A549 (cell line): ENCODE data around the gene CERS5. TPM values are rescaled to one million over a fixed set of nuclear protein-coding genes. Genes with fewer than 3 reads are reported as not detected.
A peak's percentile ranks its signal among the peaks of the same experiment; 100 is the strongest.

Experiments
- ATAC-seq, 2 experiments: fragments of 200-7000 bp in 1 of 2; fragments of >200 bp in 1 of 2; cut with Nextera tagmentation in 1 of 2; cut with Tn5 transposase in 1 of 2; 3 replicates each; pipeline versions ENCODE4 v1.8.0 to v1.9.1; 2018 to 2020; ENCODE audit warnings: mild to moderate bottlenecking in 1 of 2, moderate library complexity in 1 of 2
- CTCF ChIA-PET: fragments of 300-600 bp; sonication (Branson Sonifier 250); formaldehyde crosslinking; extraction: SDS; loops from one replicate; lab custom pipeline; 2021; ENCODE audit warnings: antibody characterized with exemption, inconsistent platforms; lab: Yijun Ruan, JAX
- POLR2A ChIA-PET: fragments of 350-600 bp; formaldehyde crosslinking; extraction: SDS; loops from one replicate; lab custom pipeline; 2021; ENCODE audit warnings: antibody characterized with exemption, inconsistent platforms; lab: Yijun Ruan, JAX
- DNase-seq, 2 experiments: peaks; one replicate each; pipeline versions ENCODE4 v3.0.0 to v3.0.0-alpha.2; 2011 to 2016; ENCODE audit warnings: low read depth in 1 of 2, low spot score in 1 of 2
- FAIRE-seq: peaks from 2 replicates; lab custom pipeline; 2011; peaks lifted over from hg19 to GRCh38; lab: Jason Lieb, UNC
- H3K27ac ChIP-seq, 2 experiments: fragments of >200 bp; sonication (Bioruptor Twin); formaldehyde crosslinking; 3 replicates each; pipeline ENCODE4 v1.5.1; 2016 to 2017
- H3K4me1 ChIP-seq: fragments of >200 bp; sonication (Bioruptor Twin); formaldehyde crosslinking; 3 replicates; pipeline ENCODE4 v1.6.1; 2016
- H3K4me2 ChIP-seq: fragments of >200 bp; sonication (Bioruptor Twin); formaldehyde crosslinking; 3 replicates; pipeline ENCODE4 v1.6.1; 2016
- H3K4me3 ChIP-seq: fragments of >200 bp; sonication (Bioruptor Twin); formaldehyde crosslinking; 3 replicates; pipeline ENCODE4 v1.5.1; 2016
- H3K9me3 ChIP-seq: fragments of >200 bp; sonication (Bioruptor Twin); formaldehyde crosslinking; 3 replicates; pipeline ENCODE4 v1.6.1; 2016
- CBX2 ChIP-seq: fragments of 200-600 bp; sonication (generic); IDR thresholded peaks from 2 replicates; pipeline ENCODE4 v1.6.1; 2016; ENCODE audit warnings: low read depth, mild to moderate bottlenecking, borderline replicate concordance
- CHD2 ChIP-seq: fragments of 150-350 bp; IDR thresholded peaks from 2 replicates; pipeline ENCODE4 v1.6.1; 2014; ENCODE audit warnings: low read length; ENCODE audit not compliant: partially characterized antibody
- FOSL2 ChIP-seq, 2 experiments: fragments of 450-650 bp in 1 of 2; fragments of >200 bp in 1 of 2; sonication (Bioruptor Twin) in 1 of 2; formaldehyde crosslinking; IDR thresholded peaks; 2 replicates each; pipeline versions ENCODE4 v1.5.0 to v1.6.1; 2016 to 2020; ENCODE audit warnings: mild to moderate bottlenecking in 1 of 2, moderate library complexity in 1 of 2
- FOXS1 ChIP-seq: fragments of 250-450 bp; sonication (Bioruptor Pico); IDR thresholded peaks from 2 replicates; pipeline ENCODE4 v1.5.0; 2020; ENCODE audit warnings: mild to moderate bottlenecking, moderate library complexity
- HOXB5 ChIP-seq: fragments of 250-450 bp; sonication (Bioruptor Pico); IDR thresholded peaks from 2 replicates; pipeline ENCODE4 v1.5.0; 2020; ENCODE audit warnings: mild to moderate bottlenecking, moderate library complexity
- JUN ChIP-seq, 2 experiments: fragments of >200 bp; sonication (Bioruptor Twin); formaldehyde crosslinking; IDR thresholded peaks; 2 replicates in 1 of 2; 3 replicates in 1 of 2; pipeline ENCODE4 v1.6.1; 2016 to 2017
- MYC ChIP-seq: IDR thresholded peaks from 2 replicates; pipeline ENCODE4 v1.6.1; 2012; ENCODE audit warnings: mild to moderate bottlenecking, inconsistent platforms, low read length, improper control_type of control experiment, borderline replicate concordance
- PHF8 ChIP-seq: fragments of 200-600 bp; sonication (generic); IDR thresholded peaks from 2 replicates; pipeline ENCODE4 v1.6.1; 2016; ENCODE audit warnings: low read depth, mild to moderate bottlenecking, antibody characterized with exemption, moderate library complexity, borderline replicate concordance
- POLR2AphosphoS2 ChIP-seq: conservative IDR thresholded peaks from 2 replicates; pipeline ENCODE4 v1.6.1; 2012; ENCODE audit warnings: low read length, improper control_type of control experiment, inconsistent platforms
- RAD21 ChIP-seq, 2 experiments: fragments of >200 bp in 1 of 2; sonication (Bioruptor Twin) in 1 of 2; formaldehyde crosslinking in 1 of 2; IDR thresholded peaks in 1 of 2; conservative IDR thresholded peaks in 1 of 2; 2 replicates in 1 of 2; 3 replicates in 1 of 2; pipeline ENCODE4 v1.6.1; 2012 to 2018; ENCODE audit warnings: inconsistent platforms in 1 of 2
- RCOR1 ChIP-seq: fragments of 150-350 bp; IDR thresholded peaks from 2 replicates; pipeline ENCODE4 v1.6.1; 2014; ENCODE audit warnings: antibody characterized with exemption, low read length, low read depth
- RFX5 ChIP-seq: fragments of 450-650 bp; IDR thresholded peaks from 2 replicates; pipeline ENCODE4 v1.7.1; 2014; ENCODE audit warnings: antibody characterized with exemption, mild to moderate bottlenecking, moderate library complexity
- SMC3 ChIP-seq: fragments of >200 bp; sonication (Bioruptor Twin); formaldehyde crosslinking; IDR thresholded peaks from 3 replicates; pipeline ENCODE4 v1.6.1; 2018; ENCODE audit warnings: inconsistent platforms
- SREBF2 ChIP-seq: fragments of 450-650 bp; IDR thresholded peaks from 2 replicates; pipeline ENCODE4 v1.6.1; 2014; ENCODE audit warnings: mild to moderate bottlenecking, moderate library complexity
- TFCP2L1 ChIP-seq: fragments of 250-450 bp; sonication (Bioruptor Pico); IDR thresholded peaks from 2 replicates; pipeline ENCODE4 v1.5.0; 2021; ENCODE audit warnings: mild to moderate bottlenecking
- ZC3H11A ChIP-seq: fragments of 450-650 bp; IDR thresholded peaks from 2 replicates; pipeline ENCODE4 v1.6.1; 2014; ENCODE audit warnings: antibody characterized with exemption, mild to moderate bottlenecking
- ZSCAN20 ChIP-seq: fragments of 250-450 bp; sonication (Bioruptor Pico); IDR thresholded peaks from 2 replicates; pipeline ENCODE4 v1.8.0; 2022; ENCODE audit warnings: mild to moderate bottlenecking, moderate library complexity
- WGBS: methylation state at CpG from one replicate; pipeline ENCODE4 v1.1.6; 2017; ENCODE audit errors: missing lambda C conversion rate; 5-methylcytosine and 5-hydroxymethylcytosine counted together
- polyA plus RNA-seq, 4 experiments: library from polyadenylated mRNA; depleted of rRNA in 3 of 4; stranded (reverse); fragments of >200 nt; fragmentation: RNase III in 1 of 4; extraction: RNeasy Plus Mini Kit Qiagen cat#74134 plus additional on column Dnase treatment in 1 of 4; gene quantifications; 2 replicates in 3 of 4; 3 replicates in 1 of 4; pipeline ENCODE4 v1.2.3, GENCODE V29; 2011 to 2017
- TF ChIP-seq, protein P1 (sequence below): IDR thresholded peaks from 2 replicates; pipeline ENCODE4 v1.6.1; 2012
- TF ChIP-seq, protein P2 (sequence below): IDR thresholded peaks from 2 replicates; pipeline ENCODE4 v1.6.1; 2012; ENCODE audit warnings: low read depth, borderline replicate concordance
- TF ChIP-seq, protein P3 (sequence below): fragments of 450-650 bp; IDR thresholded peaks from 2 replicates; pipeline ENCODE4 v1.6.1; 2014; ENCODE audit warnings: antibody characterized with exemption
- TF ChIP-seq, protein P4 (sequence below): fragments of >200 bp; sonication (Bioruptor Twin); formaldehyde crosslinking; IDR thresholded peaks from 3 replicates; pipeline ENCODE4 v1.5.1; 2016

The CERS5 gene
- polyA plus RNA-seq, 2 of the 4 experiments (the other 2 are of a cell fraction), result 16.7 to 56.3 TPM

DNA sequence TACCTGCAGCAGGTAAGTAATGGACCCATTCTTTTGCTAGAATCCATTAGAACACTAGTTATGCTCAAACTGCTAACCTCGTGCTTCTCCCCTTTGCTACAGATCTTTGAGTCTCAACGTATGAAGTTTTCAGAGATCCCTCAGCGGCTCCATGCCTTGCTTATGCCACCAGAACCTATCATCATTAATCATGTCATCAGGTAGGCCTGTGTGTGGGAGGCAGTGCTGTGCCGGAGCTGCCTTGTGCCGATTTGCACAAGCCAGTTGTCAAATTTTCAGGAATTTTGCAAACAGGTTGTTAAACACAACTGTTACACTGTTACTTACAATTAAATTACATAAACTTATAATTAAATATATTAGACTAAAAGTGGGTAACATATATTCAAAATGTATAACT lies 76.8 kb downstream of the CERS5 start:
- 92% methylated on average over 5 of the region's 5 CpGs for WGBS
- TF ChIP-seq, protein P1, sequence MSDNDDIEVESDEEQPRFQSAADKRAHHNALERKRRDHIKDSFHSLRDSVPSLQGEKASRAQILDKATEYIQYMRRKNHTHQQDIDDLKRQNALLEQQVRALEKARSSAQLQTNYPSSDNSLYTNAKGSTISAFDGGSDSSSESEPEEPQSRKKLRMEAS, result no peak
- TF ChIP-seq FOXS1, result no peak
- no peak for TF ChIP-seq ZC3H11A
- no peak for TF ChIP-seq FOSL2 (IDR thresholded peaks at IDR 0.05)
- no peak for TF ChIP-seq FOSL2 (CRISPR knock-in tag; IDR thresholded peaks at IDR 0.05)
- ChIA-PET CTCF (interaction anchor here (1.1 to 33.6 kb wide), 12 partner anchors 13 to 225 kb away, joined by 3 to 708 read pairs (median 6); partner anchors contain the start of genes AQP5, AQP6, COX14 and GPD1), POLR2A (interaction anchor here (1.1 kb wide), 1 partner anchor 77 kb away, joined by 5 read pairs; the partner anchor contains the start of gene CERS5)
- DNase-seq (no peak), ATAC-seq (no peak), FAIRE-seq (no peak)
- peaks cover 5% of the 10 kb centered on the region; the same call in 1 of the 3 replicates for H3K4me1 ChIP-seq
- H3K4me3 ChIP-seq, result no peak overlapping the region
- no peaks in the 10 kb centered on the region for H3K9me3 ChIP-seq
- H3K4me2 ChIP-seq, result no peak overlapping the region
- H3K27ac ChIP-seq, result no peak overlapping the region

DNA sequence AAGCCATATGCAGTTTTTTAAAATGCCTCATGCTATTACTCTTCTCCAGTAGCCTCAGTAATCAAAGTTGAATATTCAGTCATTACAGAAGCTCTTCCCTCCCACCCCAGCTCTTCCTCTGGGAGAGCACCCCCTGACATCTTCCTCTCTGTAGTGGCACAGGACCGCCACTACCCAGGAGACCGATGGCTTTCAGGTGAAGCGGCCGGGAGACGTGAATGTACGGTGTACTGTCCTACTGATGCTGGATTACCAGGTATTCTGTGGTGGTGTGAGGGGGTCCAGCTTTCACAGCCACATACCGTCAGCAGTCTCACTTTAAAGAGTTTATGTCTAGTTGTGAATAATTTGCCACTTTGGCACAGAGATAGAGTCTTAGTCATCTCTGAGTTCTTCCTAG lies 77.4 kb downstream of the CERS5 start:
- ChIA-PET POLR2A (interaction anchor here (1.1 kb wide), 1 partner anchor 78 kb away, joined by 5 read pairs; the partner anchor contains the start of gene CERS5), CTCF (interaction anchor here (0.7 to 33.6 kb wide), 18 partner anchors 12 to 700 kb away, joined by 3 to 708 read pairs (median 4); partner anchors contain the start of genes AQP5, AQP6, COX14 and GPD1)
- TF ChIP-seq POLR2AphosphoS2 (no peak), HOXB5 (CRISPR knock-in tag) (no peak), RFX5 (no peak), CHD2 (no peak), SMC3 (no peak), ZSCAN20 (CRISPR knock-in tag) (no peak), MYC (no peak), TFCP2L1 (no peak), CBX2 (no peak), PHF8 (no peak), FOXS1 (no peak), SREBF2 (no peak), JUN (IDR thresholded peaks at IDR 0.05) (no peak)
- TF ChIP-seq, protein P2, sequence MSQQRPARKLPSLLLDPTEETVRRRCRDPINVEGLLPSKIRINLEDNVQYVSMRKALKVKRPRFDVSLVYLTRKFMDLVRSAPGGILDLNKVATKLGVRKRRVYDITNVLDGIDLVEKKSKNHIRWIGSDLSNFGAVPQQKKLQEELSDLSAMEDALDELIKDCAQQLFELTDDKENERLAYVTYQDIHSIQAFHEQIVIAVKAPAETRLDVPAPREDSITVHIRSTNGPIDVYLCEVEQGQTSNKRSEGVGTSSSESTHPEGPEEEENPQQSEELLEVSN, result no peak
- TF ChIP-seq, protein P3, sequence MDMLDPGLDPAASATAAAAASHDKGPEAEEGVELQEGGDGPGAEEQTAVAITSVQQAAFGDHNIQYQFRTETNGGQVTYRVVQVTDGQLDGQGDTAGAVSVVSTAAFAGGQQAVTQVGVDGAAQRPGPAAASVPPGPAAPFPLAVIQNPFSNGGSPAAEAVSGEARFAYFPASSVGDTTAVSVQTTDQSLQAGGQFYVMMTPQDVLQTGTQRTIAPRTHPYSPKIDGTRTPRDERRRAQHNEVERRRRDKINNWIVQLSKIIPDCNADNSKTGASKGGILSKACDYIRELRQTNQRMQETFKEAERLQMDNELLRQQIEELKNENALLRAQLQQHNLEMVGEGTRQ, result no peak
- Histone ChIP-seq H3K4me3 (no peak overlapping the region), H3K4me2 (no peak overlapping the region), H3K4me1 (peaks cover 5% of the 10 kb centered on the region; the same call in 1 of the 3 replicates), H3K9me3 (no peaks in the 10 kb centered on the region), H3K27ac (no peak overlapping the region)
- WGBS, result 99% methylated on average over 7 of the region's 7 CpGs
- DNase-seq (no peak), ATAC-seq (no peak), FAIRE-seq (no peak)

DNA sequence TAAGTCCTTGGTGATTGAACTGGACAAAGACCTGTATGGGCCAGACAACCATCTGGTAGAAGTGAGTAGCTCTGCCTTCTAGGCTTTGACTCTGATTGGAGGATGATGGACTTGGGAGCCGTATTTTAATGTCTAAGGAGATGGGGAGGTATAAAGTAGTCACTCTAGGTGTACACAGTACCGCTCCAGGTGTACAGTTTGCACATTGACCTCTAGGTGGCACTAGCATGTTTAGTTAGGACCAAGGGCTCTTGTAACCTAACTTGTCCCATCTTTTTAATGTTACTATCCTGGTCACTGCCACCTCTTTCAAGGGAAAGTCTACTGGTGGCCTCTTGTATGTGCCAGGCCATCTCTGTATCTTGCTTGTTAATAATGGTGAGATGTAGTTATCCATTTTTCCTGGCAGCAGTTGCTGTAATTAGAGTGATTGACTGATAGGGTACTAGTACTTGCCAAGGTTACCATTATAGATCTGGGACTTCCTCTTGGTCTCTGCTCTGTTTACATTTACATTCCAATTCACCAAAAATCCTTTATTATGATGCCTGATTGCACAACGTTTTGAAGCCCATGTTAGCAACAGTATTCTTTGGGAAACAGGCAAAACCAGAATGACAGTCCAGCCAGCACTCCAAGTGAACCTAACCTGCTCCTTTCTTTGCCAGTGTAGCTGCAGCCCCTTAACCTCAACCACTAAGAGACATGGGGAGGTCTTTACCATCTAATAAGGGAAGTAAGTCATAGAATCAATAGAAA lies 78.4 kb downstream of the CERS5 start:
- POLR2A ChIA-PET, result interaction anchor here (1.6 to 2.1 kb wide), 2 partner anchors 22 to 79 kb away, joined by 4 to 7 read pairs; partner anchors contain the start of genes CERS5 and COX14
- Histone ChIP-seq H3K27ac (no peak overlapping the region), H3K4me3 (no peak overlapping the region), H3K4me1 (peaks cover 13% of the 10 kb centered on the region), H3K9me3 (no peaks in the 10 kb centered on the region), H3K4me2 (no peak overlapping the region)
- TF ChIP-seq, protein P2, result no peak
- peak; percentile 53; the same call in 1 of the 3 replicates for TF ChIP-seq SMC3
- TF ChIP-seq RAD21 (conservative IDR thresholded peaks at IDR 0.05 in 1 of 2, IDR thresholded peaks at IDR 0.05 in 1 of 2), result peak; percentile 63 to 72
- TF ChIP-seq, protein P4, sequence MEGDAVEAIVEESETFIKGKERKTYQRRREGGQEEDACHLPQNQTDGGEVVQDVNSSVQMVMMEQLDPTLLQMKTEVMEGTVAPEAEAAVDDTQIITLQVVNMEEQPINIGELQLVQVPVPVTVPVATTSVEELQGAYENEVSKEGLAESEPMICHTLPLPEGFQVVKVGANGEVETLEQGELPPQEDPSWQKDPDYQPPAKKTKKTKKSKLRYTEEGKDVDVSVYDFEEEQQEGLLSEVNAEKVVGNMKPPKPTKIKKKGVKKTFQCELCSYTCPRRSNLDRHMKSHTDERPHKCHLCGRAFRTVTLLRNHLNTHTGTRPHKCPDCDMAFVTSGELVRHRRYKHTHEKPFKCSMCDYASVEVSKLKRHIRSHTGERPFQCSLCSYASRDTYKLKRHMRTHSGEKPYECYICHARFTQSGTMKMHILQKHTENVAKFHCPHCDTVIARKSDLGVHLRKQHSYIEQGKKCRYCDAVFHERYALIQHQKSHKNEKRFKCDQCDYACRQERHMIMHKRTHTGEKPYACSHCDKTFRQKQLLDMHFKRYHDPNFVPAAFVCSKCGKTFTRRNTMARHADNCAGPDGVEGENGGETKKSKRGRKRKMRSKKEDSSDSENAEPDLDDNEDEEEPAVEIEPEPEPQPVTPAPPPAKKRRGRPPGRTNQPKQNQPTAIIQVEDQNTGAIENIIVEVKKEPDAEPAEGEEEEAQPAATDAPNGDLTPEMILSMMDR, result peak; percentile 83
- TF ChIP-seq RCOR1, result no peak
- peak; percentile 55 to 57; a peak in 5 of 6 replicates for ATAC-seq
- CTCF ChIA-PET, result interaction anchor here (0.6 to 33.6 kb wide), 24 partner anchors 11 to 701 kb away, joined by 3 to 708 read pairs (median 4); partner anchors contain the start of genes AQP5, AQP6, COX14 and GPD1
- 3% methylated on average over 3 of the region's 3 CpGs for WGBS
- peak; percentile 78 to 80 for DNase-seq
- no peak for FAIRE-seq
